GM20000 (cell line): Measurements from ENCODE around the gene TOLLIP.

ENCODE experiments used
- DNase-seq: peaks from one replicate; pipeline ENCODE4 v3.0.0; 2012; ENCODE audit warnings: low spot score
- CTCF ChIP-seq: IDR thresholded peaks from 2 replicates; pipeline ENCODE4 v1.5.1; 2012; ENCODE audit warnings: mild to moderate bottlenecking, control low read depth; ENCODE audit errors: extremely low read depth, missing control alignments

TOLLIP gene

GRCh38 chr11:1257366-1257765, 52.1 kb downstream of the TOLLIP start:
- no peak for TF ChIP-seq CTCF
- no peak for DNase-seq

GRCh38 chr11:1256257-1257045, 53.0 kb downstream of the TOLLIP start:
- DNase-seq: no peak
- no peak for TF ChIP-seq CTCF

GRCh38 chr11:1255151-1255550, 54.3 kb downstream of the TOLLIP start:
- DNase-seq: no peak
- no peak for TF ChIP-seq CTCF

GRCh38 chr11:1254733-1255132, 54.7 kb downstream of the TOLLIP start:
- DNase-seq: no peak
- no peak for TF ChIP-seq CTCF

- DNase-seq: no peak
- TF ChIP-seq CTCF: no peak
These were observed 55.3 kb downstream of the TOLLIP start for GRCh38 chr11:1254086-1254648.

- TF ChIP-seq CTCF: no peak
- DNase-seq: no peak
These were observed 56.3 kb downstream of the TOLLIP start for GRCh38 chr11:1253103-1253485.

- no peak for DNase-seq
These were observed 56.9 kb downstream of the TOLLIP start for GRCh38 chr11:1252371-1253102.

More at GRCh38 chr11:1252371-1253102, 56.9 kb downstream of the TOLLIP start:
- TF ChIP-seq CTCF: no peak
